ENCODE data around the gene TMEM120A. TPM values are rescaled to one million over a fixed set of nuclear protein-coding genes. Genes with fewer than 3 reads are reported as not detected.

The TMEM120A gene
- total and polyA plus RNA-seq, 2 experiments from 2014 or later, result 12.7 to 22.3 TPM

GRCh38 chr7:76022026-76022780 lies 27.8 kb upstream of the TMEM120A start:
- no peak for TF ChIP-seq STAT1 (IDR thresholded peaks at IDR 0.05; ENCODE audit: unreplicated experiment)
- no peak for TF ChIP-seq ZNF114 (CRISPR knock-in tag; IDR thresholded peaks at IDR 0.05)
- no peak for TF ChIP-seq CREB1 (CRISPR knock-in tag; IDR thresholded peaks at IDR 0.05; ENCODE audit: low read depth)
- TF ChIP-seq, protein P1, sequence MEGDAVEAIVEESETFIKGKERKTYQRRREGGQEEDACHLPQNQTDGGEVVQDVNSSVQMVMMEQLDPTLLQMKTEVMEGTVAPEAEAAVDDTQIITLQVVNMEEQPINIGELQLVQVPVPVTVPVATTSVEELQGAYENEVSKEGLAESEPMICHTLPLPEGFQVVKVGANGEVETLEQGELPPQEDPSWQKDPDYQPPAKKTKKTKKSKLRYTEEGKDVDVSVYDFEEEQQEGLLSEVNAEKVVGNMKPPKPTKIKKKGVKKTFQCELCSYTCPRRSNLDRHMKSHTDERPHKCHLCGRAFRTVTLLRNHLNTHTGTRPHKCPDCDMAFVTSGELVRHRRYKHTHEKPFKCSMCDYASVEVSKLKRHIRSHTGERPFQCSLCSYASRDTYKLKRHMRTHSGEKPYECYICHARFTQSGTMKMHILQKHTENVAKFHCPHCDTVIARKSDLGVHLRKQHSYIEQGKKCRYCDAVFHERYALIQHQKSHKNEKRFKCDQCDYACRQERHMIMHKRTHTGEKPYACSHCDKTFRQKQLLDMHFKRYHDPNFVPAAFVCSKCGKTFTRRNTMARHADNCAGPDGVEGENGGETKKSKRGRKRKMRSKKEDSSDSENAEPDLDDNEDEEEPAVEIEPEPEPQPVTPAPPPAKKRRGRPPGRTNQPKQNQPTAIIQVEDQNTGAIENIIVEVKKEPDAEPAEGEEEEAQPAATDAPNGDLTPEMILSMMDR (conservative IDR thresholded peaks at IDR 0.05; ENCODE audit: low read depth in 2 of 2), result no peak
- TF ChIP-seq, protein P2, sequence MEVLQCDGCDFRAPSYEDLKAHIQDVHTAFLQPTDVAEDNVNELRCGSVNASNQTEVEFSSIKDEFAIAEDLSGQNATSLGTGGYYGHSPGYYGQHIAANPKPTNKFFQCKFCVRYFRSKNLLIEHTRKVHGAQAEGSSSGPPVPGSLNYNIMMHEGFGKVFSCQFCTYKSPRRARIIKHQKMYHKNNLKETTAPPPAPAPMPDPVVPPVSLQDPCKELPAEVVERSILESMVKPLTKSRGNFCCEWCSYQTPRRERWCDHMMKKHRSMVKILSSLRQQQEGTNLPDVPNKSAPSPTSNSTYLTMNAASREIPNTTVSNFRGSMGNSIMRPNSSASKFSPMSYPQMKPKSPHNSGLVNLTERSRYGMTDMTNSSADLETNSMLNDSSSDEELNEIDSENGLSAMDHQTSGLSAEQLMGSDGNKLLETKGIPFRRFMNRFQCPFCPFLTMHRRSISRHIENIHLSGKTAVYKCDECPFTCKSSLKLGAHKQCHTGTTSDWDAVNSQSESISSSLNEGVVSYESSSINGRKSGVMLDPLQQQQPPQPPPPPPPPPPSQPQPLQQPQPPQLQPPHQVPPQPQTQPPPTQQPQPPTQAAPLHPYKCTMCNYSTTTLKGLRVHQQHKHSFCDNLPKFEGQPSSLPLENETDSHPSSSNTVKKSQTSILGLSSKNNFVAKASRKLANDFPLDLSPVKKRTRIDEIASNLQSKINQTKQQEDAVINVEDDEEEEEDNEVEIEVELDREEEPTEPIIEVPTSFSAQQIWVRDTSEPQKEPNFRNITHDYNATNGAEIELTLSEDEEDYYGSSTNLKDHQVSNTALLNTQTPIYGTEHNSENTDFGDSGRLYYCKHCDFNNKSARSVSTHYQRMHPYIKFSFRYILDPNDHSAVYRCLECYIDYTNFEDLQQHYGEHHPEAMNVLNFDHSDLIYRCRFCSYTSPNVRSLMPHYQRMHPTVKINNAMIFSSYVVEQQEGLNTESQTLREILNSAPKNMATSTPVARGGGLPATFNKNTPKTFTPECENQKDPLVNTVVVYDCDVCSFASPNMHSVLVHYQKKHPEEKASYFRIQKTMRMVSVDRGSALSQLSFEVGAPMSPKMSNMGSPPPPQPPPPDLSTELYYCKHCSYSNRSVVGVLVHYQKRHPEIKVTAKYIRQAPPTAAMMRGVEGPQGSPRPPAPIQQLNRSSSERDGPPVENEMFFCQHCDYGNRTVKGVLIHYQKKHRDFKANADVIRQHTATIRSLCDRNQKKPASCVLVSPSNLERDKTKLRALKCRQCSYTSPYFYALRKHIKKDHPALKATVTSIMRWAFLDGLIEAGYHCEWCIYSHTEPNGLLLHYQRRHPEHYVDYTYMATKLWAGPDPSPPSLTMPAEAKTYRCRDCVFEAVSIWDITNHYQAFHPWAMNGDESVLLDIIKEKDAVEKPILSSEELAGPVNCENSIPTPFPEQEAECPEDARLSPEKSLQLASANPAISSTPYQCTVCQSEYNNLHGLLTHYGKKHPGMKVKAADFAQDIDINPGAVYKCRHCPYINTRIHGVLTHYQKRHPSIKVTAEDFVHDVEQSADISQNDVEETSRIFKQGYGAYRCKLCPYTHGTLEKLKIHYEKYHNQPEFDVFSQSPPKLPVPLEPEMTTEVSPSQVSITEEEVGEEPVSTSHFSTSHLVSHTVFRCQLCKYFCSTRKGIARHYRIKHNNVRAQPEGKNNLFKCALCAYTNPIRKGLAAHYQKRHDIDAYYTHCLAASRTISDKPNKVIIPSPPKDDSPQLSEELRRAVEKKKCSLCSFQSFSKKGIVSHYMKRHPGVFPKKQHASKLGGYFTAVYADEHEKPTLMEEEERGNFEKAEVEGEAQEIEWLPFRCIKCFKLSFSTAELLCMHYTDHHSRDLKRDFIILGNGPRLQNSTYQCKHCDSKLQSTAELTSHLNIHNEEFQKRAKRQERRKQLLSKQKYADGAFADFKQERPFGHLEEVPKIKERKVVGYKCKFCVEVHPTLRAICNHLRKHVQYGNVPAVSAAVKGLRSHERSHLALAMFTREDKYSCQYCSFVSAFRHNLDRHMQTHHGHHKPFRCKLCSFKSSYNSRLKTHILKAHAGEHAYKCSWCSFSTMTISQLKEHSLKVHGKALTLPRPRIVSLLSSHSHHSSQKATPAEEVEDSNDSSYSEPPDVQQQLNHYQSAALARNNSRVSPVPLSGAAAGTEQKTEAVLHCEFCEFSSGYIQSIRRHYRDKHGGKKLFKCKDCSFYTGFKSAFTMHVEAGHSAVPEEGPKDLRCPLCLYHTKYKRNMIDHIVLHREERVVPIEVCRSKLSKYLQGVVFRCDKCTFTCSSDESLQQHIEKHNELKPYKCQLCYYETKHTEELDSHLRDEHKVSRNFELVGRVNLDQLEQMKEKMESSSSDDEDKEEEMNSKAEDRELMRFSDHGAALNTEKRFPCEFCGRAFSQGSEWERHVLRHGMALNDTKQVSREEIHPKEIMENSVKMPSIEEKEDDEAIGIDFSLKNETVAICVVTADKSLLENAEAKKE (CRISPR knock-in tag; IDR thresholded peaks at IDR 0.05), result no peak

More at GRCh38 chr7:76022026-76022780, 27.8 kb upstream of the TMEM120A start:
- Histone ChIP-seq H3K9me2 (ENCODE audit: insufficient read depth) (no peaks in the 10 kb centered on the region), H3K4me2 (no peak overlapping the region), H3K27ac (ENCODE audit: low read depth) (no peak overlapping the region), H3K36me3 (ENCODE audit: insufficient read depth) (no peaks in the 10 kb centered on the region), H4K20me1 (replicated peaks; ENCODE audit: insufficient read depth) (no peaks in the 10 kb centered on the region; the same call in 1 of the 2 replicates), H2AFZ (no peak overlapping the region), H3K27me3 (ENCODE audit: insufficient read depth) (no peaks in the 10 kb centered on the region), H3F3A (replicated peaks; ENCODE audit: low read depth) (no peaks in the 10 kb centered on the region), H3K4me1 (ENCODE audit: insufficient read depth) (no peaks in the 10 kb centered on the region), H3K4me3 (no peak overlapping the region), H3K79me2 (replicated peaks; ENCODE audit: insufficient read depth) (no peaks in the 10 kb centered on the region)
- H3K9me3 Mint-ChIP-seq, result no peaks in the 10 kb centered on the region; the same call in 2 of the 3 replicates
- peaks cover 3% of the 10 kb centered on the region for H3K27me3 Mint-ChIP-seq (ENCODE audit: insufficient read depth, low read depth, poor library complexity)
- peaks cover 32% of the 10 kb centered on the region for H3K36me3 Mint-ChIP-seq (ENCODE audit: low read depth)
- ATAC-seq (no peak), DNase-seq (ENCODE audit: low spot score) (no peak)
- H3K27ac Mint-ChIP-seq, result no peak overlapping the region
- peaks cover 3% of the 10 kb centered on the region; the same call in 1 of the 3 replicates for H3K4me1 Mint-ChIP-seq
- no peak overlapping the region for H3K4me3 Mint-ChIP-seq

Measured in GM23338 (cell line).